GM12878 (cell line): ENCODE measurements around the gene SRPRB. TPM values are rescaled to one million over a fixed set of nuclear protein-coding genes. Genes with fewer than 3 reads are reported as not detected.
A peak's percentile ranks its signal among the peaks of the same experiment; 100 is the strongest.

Experiments used
- ATAC-seq: fragments of 200-7000 bp; cut with Tn5 transposase; 3 replicates; pipeline ENCODE4 v1.9.1; 2020; ENCODE audit warnings: mild to moderate bottlenecking, moderate library complexity
- BruUV-seq: library from RNA; stranded (reverse); fragments of 400-500 nt; replicated peaks from 2 replicates; lab custom pipeline; 2021; lab: Mats Ljungman, UMichigan
- CTCF ChIA-PET: fragments of 300-600 bp; sonication (Branson Sonifier 250); formaldehyde crosslinking; extraction: SDS; loops from one replicate; lab custom pipeline; 2021; ENCODE audit warnings: inconsistent platforms; lab: Yijun Ruan, JAX
- POLR2A ChIA-PET: fragments of 350-600 bp; formaldehyde crosslinking; extraction: SDS; loops from one replicate; lab custom pipeline; 2021; ENCODE audit warnings: inconsistent platforms; lab: Charles Lee
- RAD21 ChIA-PET: fragments of 300-600 bp; sonication (Branson Sonifier 250); formaldehyde crosslinking; loops from one replicate; lab custom pipeline; 2023; ENCODE audit warnings: antibody characterized with exemption; ENCODE audit not compliant: unreplicated experiment; lab: Charles Lee
- SMC1A ChIA-PET: fragments of 300-600 bp; sonication (Branson Sonifier 250); formaldehyde crosslinking; loops from one replicate; lab custom pipeline; 2023; ENCODE audit not compliant: unreplicated experiment, uncharacterized antibody; lab: Charles Lee
- DNase-seq: peaks from one replicate; pipeline ENCODE4 v3.0.0-alpha.2; 2011; ENCODE audit warnings: low read depth, low spot score
- FAIRE-seq: peaks from 3 replicates; lab custom pipeline; 2011; peaks lifted over from hg19 to GRCh38; lab: Jason Lieb, UNC
- H2AFZ ChIP-seq: 2 replicates; pipeline ENCODE4 v1.6.0; 2011; ENCODE audit warnings: low read depth, low read length, control low read depth; ENCODE audit not compliant: control insufficient read depth
- H3K27ac ChIP-seq: 2 replicates; pipeline ENCODE4 v1.5.1; 2011; ENCODE audit warnings: control low read depth; ENCODE audit not compliant: control insufficient read depth, insufficient read depth
- H3K27me3 ChIP-seq, 2 experiments: replicated peaks in 1 of 2; 2 replicates each; pipeline versions ENCODE4 v1.6.0 to v1.6.1; 2011; ENCODE audit warnings: low read length in 1 of 2; ENCODE audit not compliant: control insufficient read depth in 2 of 2, insufficient read depth in 2 of 2
- H3K36me3 ChIP-seq, 2 experiments: 2 replicates each; pipeline ENCODE4 v1.5.1; 2011; ENCODE audit warnings: low read length in 1 of 2; ENCODE audit not compliant: control insufficient read depth in 2 of 2, insufficient read depth in 2 of 2
- H3K4me1 ChIP-seq: 2 replicates; pipeline ENCODE4 v1.6.1; 2011; ENCODE audit warnings: mild to moderate bottlenecking, low read length, moderate library complexity, mixed read lengths; ENCODE audit not compliant: control insufficient read depth, insufficient read depth
- H3K4me2 ChIP-seq: 2 replicates; pipeline ENCODE4 v1.6.0; 2011; ENCODE audit warnings: control low read depth; ENCODE audit not compliant: control insufficient read depth, insufficient read depth
- H3K4me3 ChIP-seq: fragments of 200-600 bp; sonication (generic); 2 replicates; pipeline ENCODE4 v1.5.1; 2016
- H3K79me2 ChIP-seq: 2 replicates; pipeline ENCODE4 v1.6.0; 2011; ENCODE audit warnings: low read length; ENCODE audit not compliant: control insufficient read depth, insufficient read depth
- H3K9ac ChIP-seq: 2 replicates; pipeline ENCODE4 v1.8.0; 2011; ENCODE audit warnings: low read length, control low read depth, mixed read lengths; ENCODE audit not compliant: control insufficient read depth, insufficient read depth
- H3K9me3 ChIP-seq: replicated peaks from 3 replicates; pipeline ENCODE4 v1.5.1; 2011; ENCODE audit warnings: mild to moderate bottlenecking, low read length; ENCODE audit not compliant: control insufficient read depth, insufficient read depth
- H4K20me1 ChIP-seq: 2 replicates; pipeline ENCODE4 v1.6.0; 2011; ENCODE audit not compliant: control insufficient read depth, insufficient read depth
- BACH1 ChIP-seq: fragments of 450-650 bp; IDR thresholded peaks from 2 replicates; pipeline ENCODE4 v1.6.1; 2017; ENCODE audit warnings: mild to moderate bottlenecking, borderline replicate concordance
- JUND ChIP-seq: IDR thresholded peaks from 2 replicates; pipeline ENCODE4 v1.6.1; 2012; ENCODE audit warnings: low read depth, mild to moderate bottlenecking, low read length, improper control_type of control experiment, moderate library complexity
- MEF2A ChIP-seq: IDR thresholded peaks from 2 replicates; pipeline ENCODE4 v1.6.1; 2011; ENCODE audit warnings: low read depth, mild to moderate bottlenecking, low read length, moderate library complexity; ENCODE audit not compliant: insufficient read depth
- MTA3 ChIP-seq: IDR thresholded peaks from 2 replicates; pipeline ENCODE4 v1.6.1; 2012; ENCODE audit warnings: low read length, inconsistent platforms, borderline replicate concordance
- MYC ChIP-seq: IDR thresholded peaks from 2 replicates; pipeline ENCODE4 v1.6.1; 2011; ENCODE audit warnings: mild to moderate bottlenecking, low read length, moderate library complexity, inconsistent platforms; ENCODE audit not compliant: insufficient read depth, insufficient replicate concordance, insufficient read length, severe bottlenecking
- NRF1 ChIP-seq: conservative IDR thresholded peaks from 2 replicates; pipeline ENCODE4 v1.6.1; 2011; ENCODE audit warnings: mild to moderate bottlenecking, low read depth, low read length, improper control_type of control experiment
- SKIL ChIP-seq: fragments of 450-650 bp; IDR thresholded peaks from 2 replicates; pipeline ENCODE4 v1.6.1; 2017; ENCODE audit warnings: mild to moderate bottlenecking, low read depth, inconsistent platforms; ENCODE audit not compliant: poor library complexity, severe bottlenecking
- SUZ12 ChIP-seq: fragments of 200-600 bp; sonication (generic); IDR thresholded peaks from one replicate; pipeline ENCODE4 v1.6.1; 2018; ENCODE audit warnings: antibody characterized with exemption, mild to moderate bottlenecking; ENCODE audit not compliant: unreplicated experiment
- ZBTB11 ChIP-seq: fragments of 450-650 bp; formaldehyde crosslinking; IDR thresholded peaks from 2 replicates; pipeline ENCODE4 v1.5.0; 2022; ENCODE audit warnings: mild to moderate bottlenecking, missing genetic modification characterization
- ZBTB33 ChIP-seq: fragments of 450-650 bp; IDR thresholded peaks from 2 replicates; pipeline ENCODE4 v1.6.1; 2017; ENCODE audit warnings: mild to moderate bottlenecking
- WGBS: methylation state at CpG from one replicate; pipeline ENCODE4 v1.1.6; 2016; ENCODE audit warnings: low lambda C conversion rate; ENCODE audit not compliant: insufficient replicate concordance, insufficient coverage; ENCODE audit errors: missing lambda C conversion rate; 5-methylcytosine and 5-hydroxymethylcytosine counted together
- in situ Hi-C: fragments of 300-500 bp; cut with MboI; formaldehyde crosslinking; loops from 9 replicates; pipeline ENCODE4 v1.14.3; 2018; ENCODE audit warnings: mixed read lengths
- intact Hi-C: fragments of 100-400 bp; cut with micrococcal nuclease; formaldehyde crosslinking; loops from one replicate; pipeline ENCODE4 v1.14.2; 2022; ENCODE audit not compliant: unreplicated experiment
- polyA plus RNA-seq, 11 experiments: library from polyadenylated mRNA; depleted of rRNA in 4 of 11; unstranded in 6 of 11; stranded (reverse) in 5 of 11; fragments of >200 nt; fragmentation: Nextera tagmentation in 4 of 11; fragmentation: Illumina TruSeq in 1 of 11; extraction: Ambion mirVana in 4 of 11; extraction: Trizol in 1 of 11; gene quantifications; 1 replicate in 1 of 11; 2 replicates in 10 of 11; pipeline versions ENCODE4 v1.2.1 to v1.2.3, GENCODE V29; 2011 to 2016; ENCODE audit warnings: inconsistent platforms in 2 of 11, missing spikeins in 2 of 11, low read depth in 1 of 11
- total RNA-seq, 4 experiments: library from RNA; depleted of rRNA in 3 of 4; stranded (reverse); fragments of >200 nt in 3 of 4; fragmentation: Illumina TruSeq in 1 of 4; extraction: Trizol in 1 of 4; gene quantifications; 2 replicates each; pipeline versions ENCODE4 v1.2.1 to v1.2.3, GENCODE V29; 2013 to 2021
- TF ChIP-seq, protein P1 (sequence below): fragments of 450-650 bp; IDR thresholded peaks from 2 replicates; pipeline ENCODE4 v1.6.1; 2017; ENCODE audit warnings: low read depth, mild to moderate bottlenecking, moderate library complexity

The SRPRB gene
- total and polyA plus RNA-seq, 10 of the 15 experiments (the other 5 are each of a cell fraction or from before 2014, with no cell fraction given), result 30.6 to 107 (median 46.6) TPM

DNA sequence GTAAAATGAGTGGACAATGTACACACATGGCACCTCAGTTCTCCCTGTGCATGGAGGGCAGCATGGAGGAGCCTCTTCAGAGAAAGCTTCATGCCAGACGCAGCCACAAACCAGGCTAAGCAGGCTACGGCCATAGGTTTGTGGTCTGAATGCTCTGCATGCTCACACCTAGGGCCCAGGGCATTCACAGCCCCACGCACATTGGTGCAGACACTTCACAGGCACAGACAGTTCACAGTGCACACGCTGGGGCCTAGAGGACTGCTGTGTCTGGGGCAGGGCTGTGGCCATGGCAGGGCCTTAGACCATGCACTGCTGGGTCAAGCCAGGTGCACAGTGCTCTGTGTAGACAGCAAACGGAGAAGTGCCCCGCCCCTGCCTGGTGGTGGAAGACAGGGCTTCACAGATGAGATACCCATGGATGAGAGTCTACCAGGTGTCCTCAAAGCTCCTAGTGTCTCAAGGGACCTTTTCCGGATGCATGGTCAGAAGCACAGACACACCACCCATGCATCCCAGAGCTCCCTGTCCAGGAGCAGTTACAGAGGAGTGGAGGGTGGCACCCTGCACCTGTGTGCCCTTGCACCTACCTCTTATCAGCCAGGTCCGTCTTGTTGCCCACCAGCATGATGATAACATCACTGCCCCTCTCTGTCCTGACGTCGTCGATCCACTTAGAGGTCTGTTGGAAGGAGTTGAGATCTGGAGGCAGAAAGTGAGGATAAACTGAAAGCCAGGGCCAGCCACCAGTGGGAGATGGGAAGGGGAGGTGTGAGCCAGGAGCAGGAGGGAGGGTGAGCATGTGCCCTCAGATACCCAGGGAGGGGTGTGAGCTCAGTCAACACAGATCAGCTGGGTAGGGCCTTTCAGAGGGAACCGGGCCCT lies 33.5 kb downstream of the SRPRB start:
- POLR2A ChIA-PET, result no interaction called here
- TF ChIP-seq ZBTB11 (CRISPR knock-in tag) (no peak), NRF1 (no peak), JUND (no peak), SUZ12 (no peak), MTA3 (no peak), MEF2A (no peak), MYC (no peak), ZBTB33 (no peak), BACH1 (no peak), SKIL (no peak)
- TF ChIP-seq, protein P1, sequence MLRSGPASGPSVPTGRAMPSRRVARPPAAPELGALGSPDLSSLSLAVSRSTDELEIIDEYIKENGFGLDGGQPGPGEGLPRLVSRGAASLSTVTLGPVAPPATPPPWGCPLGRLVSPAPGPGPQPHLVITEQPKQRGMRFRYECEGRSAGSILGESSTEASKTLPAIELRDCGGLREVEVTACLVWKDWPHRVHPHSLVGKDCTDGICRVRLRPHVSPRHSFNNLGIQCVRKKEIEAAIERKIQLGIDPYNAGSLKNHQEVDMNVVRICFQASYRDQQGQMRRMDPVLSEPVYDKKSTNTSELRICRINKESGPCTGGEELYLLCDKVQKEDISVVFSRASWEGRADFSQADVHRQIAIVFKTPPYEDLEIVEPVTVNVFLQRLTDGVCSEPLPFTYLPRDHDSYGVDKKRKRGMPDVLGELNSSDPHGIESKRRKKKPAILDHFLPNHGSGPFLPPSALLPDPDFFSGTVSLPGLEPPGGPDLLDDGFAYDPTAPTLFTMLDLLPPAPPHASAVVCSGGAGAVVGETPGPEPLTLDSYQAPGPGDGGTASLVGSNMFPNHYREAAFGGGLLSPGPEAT, result no peak
- Histone ChIP-seq H4K20me1 (no peaks in the 10 kb centered on the region), H3K4me2 (no peak overlapping the region), H3K4me1 (no peaks in the 10 kb centered on the region), H3K27ac (no peak overlapping the region), H3K4me3 (no peak overlapping the region), H3K36me3 (no peaks in the 10 kb centered on the region; a peak in 1 of 4 replicates), H3K9ac (no peak overlapping the region), H3K79me2 (no peaks in the 10 kb centered on the region), H2AFZ (no peak overlapping the region), H3K27me3 (peaks cover 3 to 4% of the 10 kb centered on the region in 2 experiments), H3K9me3 (no peaks in the 10 kb centered on the region)
- no TSS peak for BruUV-seq
- no peak for FAIRE-seq
- in situ Hi-C loops (no loop called here), intact Hi-C loops (no loop called here)
- CTCF ChIA-PET, result no interaction called here
- DNase-seq, result no peak
- 42% methylated on average over 12 of the region's 12 CpGs for WGBS
- ATAC-seq, result peak; percentile 19; the same call in 2 of the 3 replicates
- SMC1A ChIA-PET, result no interaction called here
- RAD21 ChIA-PET, result no interaction called here
